H9 (cell line): ENCODE measurements around the gene MYBPC3. TPM values are rescaled to one million over a fixed set of nuclear protein-coding genes. Genes with fewer than 3 reads are reported as not detected.

ENCODE experiments used
- DNase-seq: peaks from one replicate; pipeline ENCODE4 v3.0.0-alpha.2; 2017
- H2AFZ ChIP-seq: one replicate; pipeline ENCODE4 v1.6.1; 2013; ENCODE audit warnings: mild to moderate bottlenecking, low read length, control low read depth, moderate library complexity
- H2AK5ac ChIP-seq: 2 replicates; pipeline ENCODE4 v1.6.1; 2013; ENCODE audit warnings: low read length, control low read depth, mixed read lengths; ENCODE audit not compliant: insufficient read length
- H2BK120ac ChIP-seq: one replicate; pipeline ENCODE4 v1.6.1; 2013; ENCODE audit warnings: low read depth, mild to moderate bottlenecking, low read length, control low read depth, inconsistent platforms; ENCODE audit not compliant: poor library complexity, severe bottlenecking
- H2BK12ac ChIP-seq: 2 replicates; pipeline ENCODE4 v1.6.1; 2013; ENCODE audit warnings: low read length, control low read depth, mixed read lengths, low read depth; ENCODE audit not compliant: insufficient read length
- H2BK15ac ChIP-seq: 2 replicates; pipeline ENCODE4 v1.6.1; 2013; ENCODE audit warnings: low read depth, low read length, control low read depth
- H2BK20ac ChIP-seq: one replicate; pipeline ENCODE4 v1.6.1; 2013; ENCODE audit warnings: low read depth, mild to moderate bottlenecking, low read length, control low read depth, inconsistent platforms; ENCODE audit not compliant: poor library complexity, severe bottlenecking
- H2BK5ac ChIP-seq: 2 replicates; pipeline ENCODE4 v1.6.1; 2013; ENCODE audit warnings: low read length, control low read depth, mixed read lengths; ENCODE audit not compliant: insufficient read length
- H3K14ac ChIP-seq: 2 replicates; pipeline ENCODE4 v1.6.1; 2013; ENCODE audit warnings: low read length, control low read depth; ENCODE audit not compliant: insufficient read depth
- H3K18ac ChIP-seq: 2 replicates; pipeline ENCODE4 v1.6.1; 2013; ENCODE audit warnings: low read depth, mild to moderate bottlenecking, mixed read lengths, low read length, control low read depth; ENCODE audit not compliant: insufficient read length
- H3K23ac ChIP-seq: 2 replicates; pipeline ENCODE4 v1.6.1; 2013; ENCODE audit warnings: low read length, control low read depth, mixed read lengths, low read depth; ENCODE audit not compliant: insufficient read length
- H3K23me2 ChIP-seq: 2 replicates; pipeline ENCODE4 v1.6.1; 2013; ENCODE audit warnings: low read depth, mild to moderate bottlenecking, mixed read lengths, low read length, control low read depth; ENCODE audit not compliant: insufficient read length, poor library complexity, severe bottlenecking
- H3K27ac ChIP-seq: 2 replicates; pipeline ENCODE4 v1.5.1; 2013; ENCODE audit warnings: low read length, control low read depth, mixed read lengths, low read depth; ENCODE audit not compliant: insufficient read length
- H3K27me3 ChIP-seq: 2 replicates; pipeline ENCODE4 v1.6.1; 2013; ENCODE audit warnings: low read length, control low read depth, inconsistent platforms; ENCODE audit not compliant: insufficient read depth
- H3K4ac ChIP-seq: 2 replicates; pipeline ENCODE4 v1.6.1; 2013; ENCODE audit warnings: low read depth, mild to moderate bottlenecking, control low read depth, inconsistent platforms, low read length, moderate library complexity
- H3K4me1 ChIP-seq: 2 replicates; pipeline ENCODE4 v1.6.1; 2013; ENCODE audit warnings: low read length, control low read depth, inconsistent platforms; ENCODE audit not compliant: insufficient read depth
- H3K4me2 ChIP-seq: 2 replicates; pipeline ENCODE4 v1.6.1; 2013; ENCODE audit warnings: low read length, control low read depth, mixed read lengths; ENCODE audit not compliant: insufficient read length, insufficient read depth
- H3K56ac ChIP-seq: 2 replicates; pipeline ENCODE4 v1.6.1; 2013; ENCODE audit warnings: low read depth, mild to moderate bottlenecking, mixed read lengths, low read length, control low read depth; ENCODE audit not compliant: insufficient read length
- H3K79me1 ChIP-seq: 2 replicates; pipeline ENCODE4 v1.6.1; 2013; ENCODE audit warnings: low read depth, mild to moderate bottlenecking, moderate library complexity, low read length, control low read depth, inconsistent platforms; ENCODE audit not compliant: insufficient read depth, poor library complexity, severe bottlenecking
- H3K79me2 ChIP-seq: 2 replicates; pipeline ENCODE4 v1.6.1; 2013; ENCODE audit warnings: low read length, control low read depth, inconsistent platforms; ENCODE audit not compliant: insufficient read depth
- H3K9ac ChIP-seq: 2 replicates; pipeline ENCODE4 v1.6.1; 2013; ENCODE audit warnings: low read length, control low read depth, mixed read lengths; ENCODE audit not compliant: insufficient read length; ENCODE audit errors: extremely low read depth
- H3K9me3 ChIP-seq: one replicate; pipeline ENCODE4 v1.6.1; 2013; ENCODE audit warnings: low read depth, low read length, inconsistent platforms; ENCODE audit not compliant: control insufficient read depth
- H3T11ph ChIP-seq: one replicate; pipeline ENCODE4 v1.6.1; 2013; ENCODE audit warnings: mild to moderate bottlenecking, low read length, control low read depth, inconsistent platforms
- H4K20me1 ChIP-seq: one replicate; pipeline ENCODE4 v1.6.1; 2013; ENCODE audit not compliant: control insufficient read depth, insufficient read length, insufficient read depth
- H4K5ac ChIP-seq: 2 replicates; pipeline ENCODE4 v1.6.1; 2013; ENCODE audit warnings: low read depth, mild to moderate bottlenecking, mixed read lengths, low read length, control low read depth; ENCODE audit not compliant: insufficient read length
- H4K8ac ChIP-seq: replicated peaks from 2 replicates; pipeline ENCODE4 v1.6.1; 2013; ENCODE audit warnings: low read length, control low read depth, mixed read lengths, low read depth; ENCODE audit not compliant: insufficient read length
- H4K91ac ChIP-seq: 2 replicates; pipeline ENCODE4 v1.6.1; 2013; ENCODE audit warnings: low read depth, mild to moderate bottlenecking, moderate library complexity, mixed read lengths, low read length, control low read depth; ENCODE audit not compliant: insufficient read length
- H3K27ac Mint-ChIP-seq, 3 experiments: 2 replicates in 2 of 3; 3 replicates in 1 of 3; pipeline ENCODE4 v1.8.0; 2020 to 2021; ENCODE audit warnings: mixed read lengths in 3 of 3, mild to moderate bottlenecking in 1 of 3, moderate library complexity in 1 of 3
- H3K27me3 Mint-ChIP-seq: 2 replicates; pipeline ENCODE4 v1.8.0; 2021; ENCODE audit warnings: low read depth, mild to moderate bottlenecking, moderate library complexity, mixed read lengths
- H3K36me3 Mint-ChIP-seq, 3 experiments: 2 replicates in 2 of 3; 3 replicates in 1 of 3; pipeline ENCODE4 v1.8.0; 2020 to 2021; ENCODE audit warnings: low read depth in 3 of 3, mixed read lengths in 3 of 3; ENCODE audit not compliant: insufficient read depth in 1 of 3
- H3K4me1 Mint-ChIP-seq, 2 experiments: 2 replicates each; pipeline ENCODE4 v1.8.0; 2020; ENCODE audit warnings: mixed read lengths in 2 of 2
- H3K4me3 Mint-ChIP-seq, 2 experiments: 2 replicates in 1 of 2; 3 replicates in 1 of 2; pipeline ENCODE4 v1.8.0; 2020 to 2021; ENCODE audit warnings: mild to moderate bottlenecking in 2 of 2, mixed read lengths in 2 of 2, moderate library complexity in 1 of 2
- H3K9me3 Mint-ChIP-seq, 2 experiments: 2 replicates in 1 of 2; 3 replicates in 1 of 2; pipeline ENCODE4 v1.8.0; 2020; ENCODE audit warnings: mild to moderate bottlenecking in 2 of 2, mixed read lengths in 2 of 2, moderate library complexity in 1 of 2
- WGBS: extraction: QIAGEN DNeasy Blood & Tissue Kit; methylation state at CpG from one replicate; pipeline ENCODE4 v1.1.7; 2013; ENCODE audit warnings: missing lambda C conversion rate, low lambda C conversion rate, mixed read lengths; ENCODE audit not compliant: insufficient read length; ENCODE audit errors: extremely low coverage; 5-methylcytosine and 5-hydroxymethylcytosine counted together
- total RNA-seq: library from RNA; stranded (reverse); gene quantifications from 2 replicates; pipeline ENCODE4 v1.2.1, GENCODE V29; 2021
- TF ChIP-seq, protein P1 (sequence below): fragments of 200-600 bp; sonication (generic); conservative IDR thresholded peaks from 3 replicates; pipeline ENCODE4 v1.8.0; 2021; ENCODE audit warnings: antibody characterized with exemption, mild to moderate bottlenecking

The MYBPC3 gene
- total RNA-seq, 1 experiment from 2014 or later = not detected

DNA sequence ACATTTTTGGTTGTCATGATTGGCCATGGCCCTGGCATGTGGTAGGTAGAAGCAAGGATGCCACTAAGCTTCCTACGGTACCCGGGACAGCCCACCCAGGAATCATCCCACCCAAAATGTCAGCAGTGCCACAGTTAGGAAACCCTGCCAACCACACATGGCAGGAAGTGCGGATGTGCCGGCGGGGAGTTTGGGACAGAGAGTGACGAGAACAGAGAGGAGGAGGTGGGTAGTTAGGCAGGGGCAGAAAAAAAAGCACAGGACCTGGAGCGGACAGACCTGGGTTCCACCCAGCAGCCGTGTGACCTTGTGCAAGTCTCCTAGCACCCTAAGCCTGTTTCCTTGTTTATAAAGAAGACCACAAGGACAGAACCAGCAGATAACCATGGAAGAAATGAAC lies 22.5 kb upstream of the MYBPC3 start:
- H3K23ac ChIP-seq = no peak overlapping the region
- no peak overlapping the region for H2AK5ac ChIP-seq
- H3K56ac ChIP-seq = no peak overlapping the region
- no peaks in the 10 kb centered on the region for H3K36me3 Mint-ChIP-seq
- H3K4me1 Mint-ChIP-seq = peaks cover 3 to 4% of the 10 kb centered on the region in 2 experiments; a peak in 3 of 4 replicates
- H3T11ph ChIP-seq = no peak overlapping the region
- no peak overlapping the region for H3K27ac ChIP-seq
- H2BK12ac ChIP-seq = no peak overlapping the region
- no peaks in the 10 kb centered on the region for H3K27me3 Mint-ChIP-seq
- H3K18ac ChIP-seq = no peak overlapping the region
- TF ChIP-seq, protein P1, sequence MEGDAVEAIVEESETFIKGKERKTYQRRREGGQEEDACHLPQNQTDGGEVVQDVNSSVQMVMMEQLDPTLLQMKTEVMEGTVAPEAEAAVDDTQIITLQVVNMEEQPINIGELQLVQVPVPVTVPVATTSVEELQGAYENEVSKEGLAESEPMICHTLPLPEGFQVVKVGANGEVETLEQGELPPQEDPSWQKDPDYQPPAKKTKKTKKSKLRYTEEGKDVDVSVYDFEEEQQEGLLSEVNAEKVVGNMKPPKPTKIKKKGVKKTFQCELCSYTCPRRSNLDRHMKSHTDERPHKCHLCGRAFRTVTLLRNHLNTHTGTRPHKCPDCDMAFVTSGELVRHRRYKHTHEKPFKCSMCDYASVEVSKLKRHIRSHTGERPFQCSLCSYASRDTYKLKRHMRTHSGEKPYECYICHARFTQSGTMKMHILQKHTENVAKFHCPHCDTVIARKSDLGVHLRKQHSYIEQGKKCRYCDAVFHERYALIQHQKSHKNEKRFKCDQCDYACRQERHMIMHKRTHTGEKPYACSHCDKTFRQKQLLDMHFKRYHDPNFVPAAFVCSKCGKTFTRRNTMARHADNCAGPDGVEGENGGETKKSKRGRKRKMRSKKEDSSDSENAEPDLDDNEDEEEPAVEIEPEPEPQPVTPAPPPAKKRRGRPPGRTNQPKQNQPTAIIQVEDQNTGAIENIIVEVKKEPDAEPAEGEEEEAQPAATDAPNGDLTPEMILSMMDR = no peak
- no peak overlapping the region for H3K4me3 Mint-ChIP-seq
- no peak overlapping the region for H2BK120ac ChIP-seq
- H2BK15ac ChIP-seq = no peak overlapping the region
- H3K79me1 ChIP-seq = no peaks in the 10 kb centered on the region
- no peaks in the 10 kb centered on the region for H3K9me3 ChIP-seq
- no peaks in the 10 kb centered on the region for H3K4me1 ChIP-seq
- WGBS = no CpG with 5 or more reads among the region's 8 CpGs
- no peak for DNase-seq
- no peak overlapping the region for H3K9ac ChIP-seq
- H3K4me2 ChIP-seq = no peak overlapping the region
- H3K14ac ChIP-seq = no peak overlapping the region
- H3K23me2 ChIP-seq = no peaks in the 10 kb centered on the region
- H2AFZ ChIP-seq = no peak overlapping the region
- peak overlapping the region in 1 of 3 experiments; percentile 73; a peak in 1 of 7 replicates for H3K27ac Mint-ChIP-seq
- no peak overlapping the region for H4K91ac ChIP-seq
- H2BK20ac ChIP-seq = no peak overlapping the region
- no peak overlapping the region for H4K5ac ChIP-seq
- H3K27me3 ChIP-seq = no peaks in the 10 kb centered on the region
- H3K4ac ChIP-seq = no peak overlapping the region
- H3K9me3 Mint-ChIP-seq = no peaks in the 10 kb centered on the region
- H4K20me1 ChIP-seq = no peaks in the 10 kb centered on the region
- H4K8ac ChIP-seq = no peak overlapping the region
- no peak overlapping the region for H2BK5ac ChIP-seq
- H3K79me2 ChIP-seq = no peaks in the 10 kb centered on the region
